GM12872 (cell line): ENCODE data around the gene ATP4B.

ENCODE experiments used
- TF ChIP-seq, protein P1 (sequence below): IDR thresholded peaks from 3 replicates; pipeline ENCODE4 v1.5.1; 2011; ENCODE audit warnings: low read depth, mild to moderate bottlenecking, low read length, moderate library complexity; ENCODE audit not compliant: insufficient read depth

Gene ATP4B

DNA sequence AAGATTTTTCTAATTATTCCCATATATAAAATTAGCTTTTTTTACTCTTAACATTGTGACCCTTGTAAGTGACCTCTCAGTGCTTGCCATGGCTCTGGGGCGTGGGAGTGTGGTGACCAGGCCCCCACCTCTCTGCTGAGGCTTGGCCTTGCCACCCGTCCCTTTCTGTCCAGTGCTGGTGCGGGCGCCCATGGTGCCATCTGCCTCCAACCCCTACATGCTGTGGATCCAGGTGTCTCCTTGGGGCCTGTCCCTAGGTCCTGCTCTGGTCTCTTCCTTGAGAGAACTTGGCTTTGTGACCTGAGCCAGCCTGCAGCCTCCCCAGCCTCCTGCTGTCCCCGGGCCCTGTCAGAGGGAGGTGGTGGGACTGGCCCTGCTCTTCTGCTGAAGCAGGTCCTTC is 46.0 kb downstream of the ATP4B start:
- TF ChIP-seq, protein P1, sequence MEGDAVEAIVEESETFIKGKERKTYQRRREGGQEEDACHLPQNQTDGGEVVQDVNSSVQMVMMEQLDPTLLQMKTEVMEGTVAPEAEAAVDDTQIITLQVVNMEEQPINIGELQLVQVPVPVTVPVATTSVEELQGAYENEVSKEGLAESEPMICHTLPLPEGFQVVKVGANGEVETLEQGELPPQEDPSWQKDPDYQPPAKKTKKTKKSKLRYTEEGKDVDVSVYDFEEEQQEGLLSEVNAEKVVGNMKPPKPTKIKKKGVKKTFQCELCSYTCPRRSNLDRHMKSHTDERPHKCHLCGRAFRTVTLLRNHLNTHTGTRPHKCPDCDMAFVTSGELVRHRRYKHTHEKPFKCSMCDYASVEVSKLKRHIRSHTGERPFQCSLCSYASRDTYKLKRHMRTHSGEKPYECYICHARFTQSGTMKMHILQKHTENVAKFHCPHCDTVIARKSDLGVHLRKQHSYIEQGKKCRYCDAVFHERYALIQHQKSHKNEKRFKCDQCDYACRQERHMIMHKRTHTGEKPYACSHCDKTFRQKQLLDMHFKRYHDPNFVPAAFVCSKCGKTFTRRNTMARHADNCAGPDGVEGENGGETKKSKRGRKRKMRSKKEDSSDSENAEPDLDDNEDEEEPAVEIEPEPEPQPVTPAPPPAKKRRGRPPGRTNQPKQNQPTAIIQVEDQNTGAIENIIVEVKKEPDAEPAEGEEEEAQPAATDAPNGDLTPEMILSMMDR, result no peak

DNA sequence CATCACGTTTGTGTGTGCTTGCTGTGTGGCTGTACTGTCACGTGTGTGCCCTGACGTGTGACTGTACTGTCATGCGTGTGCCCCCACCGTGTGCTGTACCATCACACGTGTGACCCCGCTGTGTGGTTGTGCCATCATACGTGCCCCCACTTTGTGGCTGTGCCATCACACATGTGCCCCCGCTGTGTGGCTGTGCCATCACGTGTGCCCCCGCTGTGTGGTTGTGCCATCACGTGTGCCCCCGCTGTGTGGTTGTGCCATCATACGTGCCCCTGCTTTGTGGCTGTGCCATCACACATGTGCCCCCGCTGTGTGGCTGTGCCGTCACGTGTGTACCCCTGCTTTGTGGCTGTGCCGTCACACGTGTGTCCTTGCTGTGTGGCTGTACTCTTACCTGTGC is 47.7 kb downstream of the ATP4B start:
- TF ChIP-seq, protein P1, result no peak

DNA sequence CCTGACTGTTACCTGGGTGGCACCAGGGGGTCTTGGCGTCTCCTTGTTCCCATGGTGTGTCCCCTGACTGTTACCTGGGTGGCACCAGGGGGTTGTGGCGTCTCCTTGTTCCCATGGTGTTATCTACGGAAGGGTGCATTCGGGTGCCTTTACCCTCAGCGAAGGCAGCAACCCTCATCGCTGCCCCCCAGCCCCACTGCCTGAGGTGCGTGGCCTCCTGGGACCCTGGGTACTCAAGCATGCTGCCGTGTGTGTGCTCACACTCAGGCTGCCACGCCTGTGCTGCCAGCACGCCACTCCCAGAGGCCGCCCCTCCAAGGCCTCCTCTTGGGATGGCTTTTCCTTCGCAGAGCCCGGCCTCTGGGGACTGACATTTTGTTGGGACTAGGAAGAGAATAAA is 48.4 kb downstream of the ATP4B start:
- TF ChIP-seq, protein P1, result no peak

DNA sequence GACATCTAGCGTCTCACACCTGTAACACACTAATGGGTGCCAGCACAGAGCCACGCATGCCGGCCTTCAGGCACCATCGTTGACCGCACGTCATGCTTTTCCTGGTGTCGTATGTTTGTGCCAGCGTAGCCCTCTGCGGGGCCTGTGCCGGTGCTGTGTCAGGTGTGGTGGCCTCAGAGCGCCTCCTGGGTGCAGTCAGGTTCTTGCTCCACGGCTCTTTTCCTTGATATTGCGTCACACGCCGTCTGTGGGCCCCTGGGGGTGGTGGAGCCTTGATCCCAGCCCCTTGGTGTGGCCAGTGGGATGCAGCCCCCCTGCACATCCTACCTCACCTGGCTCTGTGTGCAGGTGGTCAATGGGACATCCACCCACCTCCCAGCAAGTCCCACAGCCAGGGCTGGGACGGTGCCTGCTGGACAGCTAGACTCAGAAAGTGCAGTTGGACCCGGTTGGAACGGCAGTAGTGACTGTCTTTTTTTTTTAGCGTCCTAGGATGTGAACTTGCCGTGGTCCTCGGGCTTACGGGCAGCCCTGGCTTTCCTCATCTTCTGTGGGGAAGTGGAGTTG is 48.9 kb downstream of the ATP4B start:
- TF ChIP-seq, protein P1, result no peak

DNA sequence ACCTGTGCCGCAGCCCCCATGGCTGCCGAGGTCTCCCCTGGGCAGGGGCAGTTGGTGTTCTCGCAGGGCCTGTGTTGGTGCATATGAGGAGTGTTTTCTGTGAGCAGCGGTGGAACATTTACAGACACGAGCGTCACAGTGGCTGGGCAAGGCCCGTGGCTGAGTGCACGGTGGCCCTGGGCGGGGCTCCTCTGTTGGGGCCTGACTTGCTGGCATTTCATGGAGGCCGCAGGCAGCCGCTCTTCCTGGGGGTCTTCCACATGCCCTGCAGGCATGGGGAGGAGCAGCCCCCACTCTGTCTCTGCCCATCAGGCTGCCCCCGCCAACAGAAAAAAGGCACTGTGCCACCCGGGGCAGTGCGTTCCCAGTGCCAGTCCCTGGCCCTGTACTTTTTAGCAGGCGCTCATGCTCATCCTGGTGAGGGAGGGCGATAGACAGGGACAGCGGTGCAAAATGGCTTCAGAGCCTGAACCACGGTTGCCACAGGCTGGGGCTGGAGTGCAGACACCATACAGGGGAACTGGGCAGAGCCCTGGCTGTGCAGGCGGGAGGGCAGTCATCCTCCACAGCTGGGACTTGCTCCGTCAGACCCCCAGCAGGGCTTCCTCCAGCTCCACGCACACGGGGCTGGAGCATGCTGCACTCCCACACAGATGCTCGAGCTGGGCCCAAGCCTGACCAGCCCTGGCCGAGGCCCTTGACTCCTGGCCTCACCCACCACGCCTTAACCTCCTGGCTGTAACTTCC is 49.9 kb downstream of the ATP4B start:
- TF ChIP-seq, protein P1, result no peak

DNA sequence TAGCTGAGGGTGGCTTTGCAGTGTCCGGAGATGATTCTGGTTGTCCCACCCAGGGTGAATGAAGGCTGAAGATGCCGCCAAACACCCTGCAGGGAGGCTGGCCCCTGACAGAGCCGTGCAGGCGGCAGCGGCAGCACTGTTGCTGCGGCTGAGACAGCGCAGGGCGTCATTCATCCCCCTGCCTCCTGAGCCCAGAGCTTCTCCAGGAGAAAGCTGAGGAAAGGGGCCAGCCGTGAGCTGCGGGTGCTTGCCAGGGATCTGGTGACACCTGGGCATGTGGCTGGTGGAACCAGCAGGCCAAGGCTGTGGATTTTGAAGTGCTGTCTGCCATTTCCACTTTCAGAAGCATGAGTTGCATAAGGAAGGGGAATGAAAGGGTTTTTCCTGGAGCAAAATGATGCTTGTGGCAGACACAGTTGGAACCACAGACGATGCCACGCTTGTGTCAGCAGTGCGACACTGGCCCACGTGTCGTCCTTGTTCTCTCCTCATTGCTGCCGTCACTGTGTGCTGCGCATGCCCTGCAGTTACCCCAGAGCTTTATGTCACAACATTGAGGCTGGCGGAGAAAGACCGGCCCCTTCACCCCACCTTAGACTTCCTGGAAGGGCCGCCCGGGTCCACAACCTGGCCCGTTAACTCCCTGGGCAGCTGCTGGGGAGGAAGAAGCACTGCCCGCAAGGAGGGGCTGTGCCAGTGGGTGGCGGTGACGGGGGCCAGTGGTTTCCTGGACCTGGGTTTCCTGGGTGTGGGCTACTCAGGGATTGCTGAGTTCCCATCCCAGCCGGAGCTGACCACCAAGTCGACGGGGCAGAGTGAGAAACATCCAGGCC is 50.7 kb downstream of the ATP4B start:
- TF ChIP-seq, protein P1, result no peak

DNA sequence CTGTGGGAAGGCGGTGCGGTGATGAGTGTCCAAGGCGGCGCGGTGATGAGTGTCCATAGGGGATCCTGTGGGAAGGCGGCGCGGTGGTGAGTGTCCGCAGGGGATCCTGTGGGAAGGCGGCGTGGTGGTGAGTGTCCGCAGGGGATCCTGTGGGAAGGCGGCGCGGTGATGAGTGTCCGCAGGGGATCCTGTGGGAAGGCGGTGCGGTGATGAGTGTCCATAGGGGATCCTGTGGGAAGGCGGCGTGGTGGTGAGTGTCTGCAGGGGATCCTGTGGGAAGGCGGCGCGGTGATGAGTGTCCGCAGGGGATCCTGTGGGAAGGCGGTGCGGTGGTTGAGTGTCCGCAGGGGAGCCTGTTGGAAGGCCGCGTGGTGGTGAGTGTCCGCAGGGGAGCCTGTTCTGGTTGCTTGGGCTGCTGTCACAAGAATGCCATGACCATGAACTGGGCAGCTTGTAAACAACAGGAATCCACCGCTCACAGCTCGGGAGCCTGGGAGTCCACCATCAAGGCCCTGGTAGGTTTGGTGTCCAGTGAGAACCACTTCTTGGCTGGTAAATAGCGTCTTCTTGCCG is 52.0 kb downstream of the ATP4B start:
- TF ChIP-seq, protein P1, result no peak
